NCI-H748 (cell line): ENCODE measurements around the gene TRMT10A.
A peak's percentile ranks its signal among the peaks of the same experiment; 100 is the strongest.

Experiments used
- DNase-seq: peaks from one replicate; lab custom pipeline; 2025; ENCODE audit not compliant: unreplicated experiment; lab: John Stamatoyannopoulos, UW

The TRMT10A gene, protein sequence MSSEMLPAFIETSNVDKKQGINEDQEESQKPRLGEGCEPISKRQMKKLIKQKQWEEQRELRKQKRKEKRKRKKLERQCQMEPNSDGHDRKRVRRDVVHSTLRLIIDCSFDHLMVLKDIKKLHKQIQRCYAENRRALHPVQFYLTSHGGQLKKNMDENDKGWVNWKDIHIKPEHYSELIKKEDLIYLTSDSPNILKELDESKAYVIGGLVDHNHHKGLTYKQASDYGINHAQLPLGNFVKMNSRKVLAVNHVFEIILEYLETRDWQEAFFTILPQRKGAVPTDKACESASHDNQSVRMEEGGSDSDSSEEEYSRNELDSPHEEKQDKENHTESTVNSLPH

GRCh38 chr4:99563310-99564186 lies at the start of gene TRMT10A:
Gene TRMT10A (minus strand): TSS chr4:99564039. CDS start chr4:99559338, 4,701 bp downstream.
- peak; percentile 96 for DNase-seq

DNA sequence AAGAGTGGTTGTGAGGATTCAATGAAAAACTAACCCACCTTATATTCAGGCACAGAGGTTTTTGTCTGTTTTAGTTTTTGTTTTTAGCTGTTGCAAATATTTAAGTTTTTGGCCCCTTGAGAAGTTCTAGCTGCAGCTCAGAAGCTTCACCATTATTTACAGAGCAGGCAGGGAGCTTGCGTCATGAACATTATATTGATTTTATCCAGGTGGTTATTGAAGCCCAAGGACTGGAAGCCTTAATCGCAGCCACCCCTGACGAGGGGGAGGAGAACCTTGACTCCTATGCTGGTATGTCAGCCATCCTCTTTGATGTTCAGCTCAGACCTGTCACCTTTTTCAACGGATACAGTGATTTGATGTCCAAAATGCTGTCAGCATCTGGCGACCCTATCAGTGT lies 48.9 kb upstream of the TRMT10A start:
- DNase-seq, result no peak

DNA sequence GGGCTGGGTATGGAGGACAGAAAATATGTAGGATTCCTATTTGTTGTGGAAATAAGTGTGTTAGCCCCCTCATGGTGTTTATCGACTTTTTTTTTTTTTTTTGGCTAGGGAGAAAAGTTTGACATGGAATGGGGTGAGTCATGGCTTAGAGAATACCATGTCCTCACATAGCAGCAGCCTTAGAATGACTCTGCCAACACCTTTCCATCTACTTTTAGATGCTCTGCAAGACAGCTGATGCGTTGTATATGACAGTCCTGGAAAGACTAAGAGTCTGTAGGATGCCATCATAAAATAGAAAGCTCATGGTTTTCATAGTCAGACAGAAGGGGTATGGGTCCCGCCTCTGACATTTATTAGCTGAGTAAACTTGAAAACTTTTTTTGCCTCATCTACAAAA lies 48.4 kb upstream of the TRMT10A start:
- no peak for DNase-seq

GRCh38 chr4:99610605-99611175 lies 46.9 kb upstream of the TRMT10A start:
- DNase-seq, result no peak

DNA sequence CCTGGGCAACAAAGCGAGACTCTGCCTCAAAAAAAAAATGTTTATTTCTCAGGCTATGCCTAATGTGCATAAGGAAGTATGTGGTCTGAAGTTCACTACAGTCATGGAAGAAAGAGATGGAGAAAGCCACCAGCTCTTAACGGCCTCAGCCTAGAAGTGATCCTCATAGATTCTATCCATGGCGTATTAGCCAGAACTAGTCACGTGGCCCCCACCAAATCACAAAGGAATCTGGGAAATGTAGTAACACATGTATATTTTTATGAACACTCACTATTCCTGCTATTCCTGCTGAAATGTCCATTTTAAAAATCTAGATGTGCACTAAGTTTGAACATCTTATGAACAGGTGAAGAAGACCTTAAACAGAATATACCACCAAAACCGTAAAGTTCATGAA lies 44.6 kb upstream of the TRMT10A start:
- DNase-seq, result no peak

DNA sequence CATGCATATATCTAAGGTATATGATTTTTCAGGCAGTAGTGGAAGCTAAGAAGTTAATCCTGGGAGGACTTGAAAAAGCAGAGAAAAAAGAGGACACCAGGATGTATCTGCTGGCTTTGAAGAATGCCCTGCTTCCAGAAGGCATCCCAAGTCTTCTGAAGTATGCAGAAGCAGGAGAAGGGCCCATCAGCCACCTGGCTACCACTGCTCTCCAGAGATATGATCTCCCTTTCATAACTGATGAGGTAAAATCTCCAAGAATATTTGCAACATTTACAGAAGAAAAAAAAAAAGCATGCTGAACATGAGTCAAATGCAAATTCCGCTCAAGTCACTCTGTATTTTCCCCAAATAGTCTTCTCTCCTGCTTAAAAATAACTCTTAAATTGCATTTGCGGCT lies 42.9 kb upstream of the TRMT10A start:
- DNase-seq, result no peak

DNA sequence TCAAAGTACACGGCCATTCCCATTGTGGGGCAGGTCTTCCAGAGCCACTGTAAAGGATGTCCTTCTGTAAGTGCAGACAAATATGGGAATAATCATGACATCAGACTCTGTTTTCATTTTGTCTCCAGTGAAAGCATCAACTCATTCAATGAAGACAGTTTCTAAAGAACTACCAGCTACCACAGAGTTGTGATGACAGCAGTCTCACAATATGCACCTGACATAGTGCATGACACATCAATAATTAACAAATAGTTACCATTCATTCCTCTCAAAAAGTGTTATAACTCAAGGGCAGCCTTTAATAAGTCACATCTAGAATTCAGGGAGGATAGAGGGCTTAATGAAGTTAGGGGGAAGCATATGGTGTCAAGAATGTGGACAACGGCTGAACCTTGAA lies 31.0 kb upstream of the TRMT10A start:
- no peak for DNase-seq

DNA sequence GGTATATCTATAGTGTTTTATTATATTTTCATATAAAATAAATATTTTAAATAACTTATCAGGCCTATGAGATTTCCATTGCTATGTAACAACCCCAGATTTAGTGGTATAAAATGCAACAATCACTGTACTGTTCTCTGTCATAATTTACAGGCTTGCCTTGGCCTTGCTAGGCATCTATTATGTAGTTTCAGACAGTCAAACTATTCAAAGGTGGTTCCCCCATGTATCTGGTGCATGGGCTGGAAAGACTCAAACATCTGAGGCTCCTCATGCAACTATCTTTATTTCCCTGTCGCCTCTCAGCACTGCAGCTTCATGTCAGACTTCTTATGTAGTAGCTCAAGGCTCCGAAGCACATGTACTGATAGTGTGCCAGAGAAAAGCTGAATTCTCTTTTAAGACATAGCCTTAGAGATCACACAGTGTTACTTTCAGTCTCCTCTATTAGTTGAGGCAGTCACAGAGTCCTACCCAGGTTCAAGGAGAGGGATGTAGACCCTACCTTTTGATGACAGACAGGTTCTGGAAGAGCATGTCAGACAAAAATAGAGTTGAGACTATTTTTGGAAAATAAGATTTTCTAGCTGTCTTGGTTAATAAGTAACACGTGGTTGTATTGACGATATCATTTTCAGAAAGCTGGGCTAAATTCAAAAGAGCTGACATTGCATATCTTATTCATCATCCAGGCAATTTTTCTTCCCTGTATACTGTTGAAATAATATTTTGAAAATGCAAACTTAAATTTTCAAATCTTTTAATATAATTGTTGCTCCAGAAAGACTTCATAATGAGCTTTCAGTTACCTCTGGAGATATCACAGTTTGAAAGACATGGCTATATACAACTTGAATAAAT lies 30.2 kb upstream of the TRMT10A start:
- no peak for DNase-seq

- DNase-seq, result peak; percentile 5
Observed at GRCh38 chr4:99591757-99592156, 27.9 kb upstream of the TRMT10A start.

GRCh38 chr4:99587803-99588202 lies 24.0 kb upstream of the TRMT10A start:
- no peak for DNase-seq

DNA sequence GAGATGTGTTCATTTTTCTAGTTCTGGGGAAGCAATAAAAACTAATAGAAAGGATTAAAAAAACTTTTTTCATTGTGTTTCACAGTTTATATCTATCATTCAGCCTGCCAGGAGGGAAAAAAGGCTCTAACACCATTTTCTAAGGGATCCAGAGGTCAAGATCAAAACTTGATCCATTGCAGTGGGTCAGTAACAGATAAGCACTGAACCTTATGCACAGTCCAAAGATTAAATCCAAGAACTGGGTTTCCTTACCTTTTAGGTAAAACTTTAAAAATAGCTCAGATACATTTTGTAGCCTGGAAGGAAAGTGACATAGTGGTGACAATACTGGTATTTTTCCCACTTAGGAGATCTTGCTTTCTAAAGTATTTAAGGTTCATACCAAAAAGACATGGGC lies 23.5 kb upstream of the TRMT10A start:
- DNase-seq, result no peak

- DNase-seq, result peak; percentile 0
Observed at GRCh38 chr4:99586797-99587196, 23.0 kb upstream of the TRMT10A start.

DNA sequence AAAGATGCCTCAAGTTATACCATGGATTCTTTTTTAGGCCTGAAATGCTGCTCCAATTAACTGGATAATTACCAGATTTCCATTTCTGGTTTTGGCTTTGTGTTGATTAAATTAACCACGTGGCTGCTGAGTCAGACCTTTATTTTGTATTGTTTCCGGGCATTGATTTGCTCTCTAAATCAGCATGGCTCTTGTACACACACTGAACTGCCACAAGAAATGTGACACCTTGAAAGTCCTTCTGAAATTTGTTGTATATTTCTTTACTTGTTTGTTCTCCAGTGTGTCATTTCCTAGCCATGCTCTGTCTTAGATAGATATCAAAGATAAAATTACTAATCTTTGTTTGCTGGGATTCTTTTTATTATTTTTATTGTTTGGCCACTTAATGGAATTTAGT lies 22.5 kb upstream of the TRMT10A start:
- DNase-seq, result peak; percentile 63

- DNase-seq, result no peak
Observed at GRCh38 chr4:99585516-99585915, 21.7 kb upstream of the TRMT10A start.

- DNase-seq, result no peak
Observed at GRCh38 chr4:99578714-99579113, 14.9 kb upstream of the TRMT10A start.

DNA sequence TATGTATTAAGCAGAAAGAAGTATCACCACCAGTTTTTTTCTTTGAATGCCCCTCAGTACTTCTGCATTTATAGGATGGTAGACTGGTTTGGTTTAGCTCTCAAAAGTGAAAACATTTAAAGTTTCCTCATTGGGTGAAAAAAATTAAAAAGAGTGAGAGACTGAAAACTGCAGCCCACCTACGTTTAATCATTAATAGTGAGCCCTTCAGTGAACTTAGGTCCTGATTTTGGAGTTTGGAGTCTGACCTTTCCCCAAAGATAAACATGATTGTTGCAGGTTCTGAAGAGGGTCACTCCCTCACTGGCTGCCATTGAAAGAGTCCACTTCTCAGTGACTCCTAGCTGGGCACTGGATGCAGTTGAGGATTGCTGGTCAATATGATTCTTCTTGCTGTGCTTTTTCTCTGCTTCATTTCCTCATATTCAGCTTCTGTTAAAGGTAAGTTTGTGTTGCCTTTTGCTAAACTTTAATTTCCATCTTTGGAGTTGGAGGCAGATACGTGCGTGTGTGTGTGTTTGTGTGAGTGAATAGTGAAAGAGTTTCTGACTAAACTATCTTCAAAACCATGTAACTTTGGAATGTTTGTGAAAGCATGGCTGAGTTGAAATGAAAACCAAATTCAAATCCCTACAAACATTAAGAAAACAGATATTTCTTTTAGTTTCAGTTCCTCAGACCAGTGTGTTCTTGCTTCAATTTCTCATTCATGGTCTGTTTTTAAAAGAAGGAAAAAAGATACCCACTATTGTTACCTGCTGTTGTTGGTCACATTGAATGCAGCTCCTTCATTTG lies 10.9 kb upstream of the TRMT10A start, which contains the start of gene MTTP:
MTTP (plus strand) TSS at position 295 of the 795 bp plus-strand sequence; CDS start at position 381, 86 bp downstream.
- DNase-seq, result no peak

- no peak for DNase-seq
Observed at GRCh38 chr4:99573735-99574368, 10.0 kb upstream of the TRMT10A start.

- no peak for DNase-seq
Observed at GRCh38 chr4:99572527-99573240, 8.8 kb upstream of the TRMT10A start.

DNA sequence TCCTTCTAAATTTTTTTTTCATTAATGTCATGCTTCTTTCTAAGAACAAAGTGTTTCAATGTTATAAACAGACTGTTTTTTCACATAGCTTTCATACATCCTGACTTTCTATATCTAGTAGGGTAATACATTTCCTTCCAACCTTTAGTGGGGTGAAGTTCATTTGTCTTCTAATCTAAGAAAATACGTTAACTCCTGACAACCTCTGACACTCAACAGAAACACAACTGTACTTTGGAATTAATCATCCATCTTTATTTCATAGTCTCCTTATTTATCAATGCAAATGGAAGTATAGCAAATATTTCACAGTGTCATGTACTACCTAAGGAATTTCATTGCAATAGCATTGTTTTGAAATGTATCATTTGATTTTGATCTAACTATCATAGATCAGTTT lies 8.0 kb upstream of the TRMT10A start:
- DNase-seq, result no peak
